Activated T-helper 1 cell treated with anti-CD3 and anti-CD28 coated beads, Interleukin-12 subunit alpha, Interleukin-12 subunit beta, Interleukin-2, Interleukin-4 antibody, amounts not matched to agents 30 ng/mL and 10 ng/mL and 1 ng/mL, durations not matched to agents 14 hours and 24 hours and 36 hours (primary cell): ENCODE results near the gene PLG. TPM values are rescaled to one million over a fixed set of nuclear protein-coding genes. Genes with fewer than 3 reads are reported as not detected.
"Not testable (repeated sequence)": the region's sequence is repeated elsewhere in the genome, so short reads cannot be mapped to it uniquely, and the experiment has no call there.

Experiments used
- DNase-seq: peaks from one replicate; pipeline ENCODE4 v3.0.0; 2021; ENCODE audit warnings: low spot score
- H3K27ac Mint-ChIP-seq: one replicate; pipeline ENCODE4 v1.8.0; 2021; ENCODE audit warnings: mild to moderate bottlenecking, mixed read lengths
- H3K27me3 Mint-ChIP-seq: one replicate; pipeline ENCODE4 v1.8.0; 2022; ENCODE audit warnings: mild to moderate bottlenecking, moderate library complexity, mixed read lengths; ENCODE audit not compliant: insufficient read depth
- H3K36me3 Mint-ChIP-seq: one replicate; pipeline ENCODE4 v1.8.0; 2021; ENCODE audit warnings: low read depth, mixed read lengths
- H3K4me1 Mint-ChIP-seq: one replicate; pipeline ENCODE4 v1.8.0; 2021; ENCODE audit warnings: low read depth, mixed read lengths
- H3K4me3 Mint-ChIP-seq: one replicate; pipeline ENCODE4 v1.8.0; 2021; ENCODE audit warnings: mild to moderate bottlenecking, moderate library complexity, mixed read lengths
- H3K9me3 Mint-ChIP-seq: one replicate; pipeline ENCODE4 v1.8.0; 2021; ENCODE audit warnings: mixed read lengths
- intact Hi-C: fragments of 100-400 bp; cut with micrococcal nuclease; formaldehyde crosslinking; loops from one replicate; pipeline ENCODE4 v1.15.1; 2024
- total RNA-seq: library from RNA; stranded (reverse); gene quantifications from 2 replicates; pipeline ENCODE4 v1.2.3, GENCODE V29; 2022

Gene PLG
- total RNA-seq, 1 donor from 2014 or later = 0.60 TPM

DNA sequence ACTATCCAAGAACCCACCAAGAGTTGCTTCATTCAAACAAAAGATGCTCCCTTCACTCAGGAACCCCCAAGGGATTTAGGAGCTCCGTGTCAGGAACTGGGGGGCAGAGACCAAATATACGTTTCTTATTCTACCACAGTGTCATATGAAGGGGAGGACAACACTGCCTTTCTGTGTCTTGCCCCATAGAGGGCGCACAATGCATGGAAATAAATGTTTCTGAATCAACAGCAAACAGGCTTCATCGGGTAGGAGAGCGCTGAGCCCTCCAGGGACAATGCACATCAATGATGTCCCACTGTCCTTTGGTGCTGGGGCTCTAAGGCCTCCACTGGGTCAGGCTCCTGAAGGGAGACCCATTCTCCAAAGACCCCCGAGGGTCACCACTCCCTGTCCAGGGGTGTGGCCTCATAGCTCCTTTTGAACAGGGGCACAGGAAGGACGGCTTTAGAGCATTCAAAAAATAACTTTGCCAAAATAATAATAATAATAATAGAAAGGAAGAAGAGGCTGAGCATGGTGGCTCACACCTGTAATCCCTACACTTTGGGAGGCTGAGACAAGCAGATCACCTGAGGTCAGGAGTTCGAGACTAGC lies 31.1 kb downstream of the PLG start:
- Mint-ChIP-seq H3K9me3 (no peaks in the 10 kb centered on the region), H3K4me1 (no peaks in the 10 kb centered on the region), H3K27ac (no peak overlapping the region), H3K36me3 (no peaks in the 10 kb centered on the region), H3K27me3 (peaks cover 11% of the 10 kb centered on the region), H3K4me3 (no peak overlapping the region)
- DNase-seq = no peak
- intact Hi-C loops = loop anchor here (1.0 kb wide), 1 partner anchor 34 kb away; no protein-coding TSS in a partner anchor

DNA sequence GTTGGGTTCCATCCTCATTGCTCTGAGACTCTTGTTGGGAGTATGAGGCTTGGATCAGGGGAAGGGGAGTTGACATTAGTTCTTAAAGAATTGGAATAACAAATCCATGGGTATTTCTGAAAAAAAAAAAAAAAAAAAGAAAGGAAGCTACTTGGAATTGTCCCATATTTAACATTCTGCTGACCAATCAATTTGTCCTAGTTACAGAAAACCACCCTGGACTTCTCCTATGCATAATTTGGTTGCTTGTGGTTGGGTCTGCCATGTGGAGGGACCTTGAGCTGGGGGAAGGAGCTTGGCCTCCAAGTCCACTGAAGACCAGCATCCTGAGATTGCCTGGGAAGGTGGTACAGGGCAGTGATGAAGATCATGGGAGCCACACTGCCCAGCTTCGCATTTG lies 32.6 kb downstream of the PLG start:
- DNase-seq = no peak
- intact Hi-C loops = no loop called here
- no peak overlapping the region for H3K4me3 Mint-ChIP-seq
- H3K27ac Mint-ChIP-seq = no peak overlapping the region
- H3K4me1 Mint-ChIP-seq = no peaks in the 10 kb centered on the region
- H3K27me3 Mint-ChIP-seq = peaks cover 7% of the 10 kb centered on the region
- H3K9me3 Mint-ChIP-seq = no peaks in the 10 kb centered on the region
- H3K36me3 Mint-ChIP-seq = no peaks in the 10 kb centered on the region

DNA sequence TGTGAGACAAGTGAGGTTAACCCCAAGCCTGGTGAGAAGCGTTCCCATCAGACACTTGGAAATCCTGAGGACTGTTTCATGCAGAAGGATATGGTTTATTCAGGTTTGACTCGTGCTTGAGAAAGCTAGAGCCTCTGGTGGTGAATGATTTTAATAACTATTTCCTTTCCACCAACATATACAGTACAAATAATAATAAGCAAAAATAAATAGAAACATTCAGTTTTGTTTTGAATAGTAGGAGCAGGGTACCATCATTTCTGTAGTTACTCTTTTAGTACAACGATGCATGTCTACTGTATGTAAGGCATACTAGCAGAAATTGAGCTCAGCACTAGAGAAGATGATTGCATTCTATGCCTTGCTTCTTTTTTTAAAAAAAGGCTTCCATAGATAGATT lies 33.5 kb downstream of the PLG start:
- intact Hi-C loops = no loop called here
- Mint-ChIP-seq H3K4me1 (no peaks in the 10 kb centered on the region), H3K36me3 (no peaks in the 10 kb centered on the region), H3K4me3 (no peak overlapping the region), H3K27ac (no peak overlapping the region), H3K9me3 (no peaks in the 10 kb centered on the region), H3K27me3 (peaks cover 7% of the 10 kb centered on the region)
- DNase-seq = no peak

DNA sequence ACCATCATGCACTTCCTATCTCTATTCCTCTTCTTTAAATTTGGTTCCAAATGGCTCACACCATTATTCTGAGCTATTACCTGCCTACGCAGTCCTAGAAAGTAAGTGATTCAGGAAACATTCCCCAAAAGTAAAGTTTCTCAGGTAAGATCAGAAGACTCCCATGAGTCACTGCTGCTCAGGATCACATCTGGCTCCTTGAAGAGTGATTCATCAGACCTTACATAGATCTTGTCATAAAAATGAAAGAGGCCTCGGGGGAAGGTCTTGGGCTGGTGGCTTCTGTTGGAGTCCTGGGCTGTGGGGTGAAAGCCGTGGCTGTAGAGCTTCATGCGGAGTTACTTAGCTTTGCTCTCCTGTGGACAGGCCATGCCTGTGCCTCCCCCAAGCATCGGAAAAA lies 35.9 kb downstream of the PLG start:
- Mint-ChIP-seq H3K9me3 (no peaks in the 10 kb centered on the region), H3K27me3 (peaks cover 4% of the 10 kb centered on the region), H3K36me3 (no peaks in the 10 kb centered on the region), H3K4me3 (no peak overlapping the region), H3K27ac (no peak overlapping the region), H3K4me1 (no peaks in the 10 kb centered on the region)
- no peak for DNase-seq
- intact Hi-C loops = no loop called here

DNA sequence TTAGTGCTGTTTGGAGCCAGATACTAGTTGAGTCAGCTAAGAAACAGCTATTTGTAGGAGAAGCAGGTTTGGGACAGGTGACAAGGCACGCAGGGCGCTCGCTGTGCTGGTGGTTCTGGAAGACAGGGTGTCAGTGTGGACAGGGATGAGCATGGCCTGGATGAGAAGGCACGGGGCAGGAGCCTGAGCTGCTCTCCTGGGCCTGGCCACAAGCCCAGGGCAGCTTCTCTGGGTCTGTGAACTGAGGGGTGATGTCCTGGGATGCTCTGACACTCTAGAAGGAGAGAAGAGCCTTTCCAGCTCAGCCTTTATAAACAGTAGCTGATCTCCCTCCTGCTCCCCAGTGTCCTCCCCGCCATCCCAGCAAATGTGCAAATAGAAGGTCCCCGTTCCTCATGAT lies 37.9 kb downstream of the PLG start:
- no peaks in the 10 kb centered on the region for H3K36me3 Mint-ChIP-seq
- intact Hi-C loops = no loop called here
- no peak overlapping the region for H3K4me3 Mint-ChIP-seq
- H3K27ac Mint-ChIP-seq = no peak overlapping the region
- no peaks in the 10 kb centered on the region for H3K9me3 Mint-ChIP-seq
- no peaks in the 10 kb centered on the region for H3K4me1 Mint-ChIP-seq
- no peaks in the 10 kb centered on the region for H3K27me3 Mint-ChIP-seq
- DNase-seq = no peak

DNA sequence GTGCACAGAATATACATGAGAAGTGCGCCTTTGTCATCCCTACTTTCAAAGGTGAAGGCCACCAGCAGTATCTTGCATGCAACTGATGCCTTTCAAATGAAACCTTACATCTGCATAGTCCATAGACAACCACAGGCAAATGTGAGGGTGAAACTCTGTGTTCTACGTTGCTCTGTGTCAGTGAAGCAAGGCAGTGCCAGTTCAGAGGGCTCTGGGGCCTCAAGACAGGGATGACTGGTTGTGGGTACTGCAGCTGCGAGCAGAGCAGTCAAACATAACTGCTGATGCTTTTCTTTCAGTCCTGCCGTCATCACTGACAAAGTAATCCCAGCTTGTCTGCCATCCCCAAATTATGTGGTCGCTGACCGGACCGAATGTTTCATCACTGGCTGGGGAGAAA lies 39.0 kb downstream of the PLG start:
- H3K9me3 Mint-ChIP-seq, intact Hi-C loops, DNase-seq: not testable (repeated sequence)

DNA sequence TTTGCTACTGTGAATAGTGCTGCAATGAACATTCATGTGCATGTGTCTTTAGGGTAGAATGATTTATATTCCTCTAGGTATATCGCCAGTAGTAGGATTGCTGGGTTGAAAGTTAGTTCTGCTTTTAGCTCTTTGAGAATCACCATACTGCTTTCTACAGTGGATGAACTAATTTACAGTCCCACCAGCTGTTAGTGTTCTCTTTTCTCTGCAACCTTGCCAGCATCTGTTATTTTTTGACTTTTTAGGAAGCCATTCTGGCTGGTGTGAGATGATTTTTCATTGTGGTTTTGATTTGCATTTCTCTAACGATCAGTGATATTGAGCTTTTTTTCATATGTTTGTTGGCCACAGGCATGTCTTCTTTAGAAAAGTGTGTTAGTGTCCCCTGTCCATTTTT lies 40.0 kb downstream of the PLG start:
- no peak overlapping the region for H3K4me3 Mint-ChIP-seq

More for the DNA sequence above, 39.0 kb downstream of the PLG start:
- not testable (repeated sequence) for H3K27ac Mint-ChIP-seq, H3K27me3 Mint-ChIP-seq, H3K36me3 Mint-ChIP-seq, H3K4me3 Mint-ChIP-seq, H3K4me1 Mint-ChIP-seq

DNA sequence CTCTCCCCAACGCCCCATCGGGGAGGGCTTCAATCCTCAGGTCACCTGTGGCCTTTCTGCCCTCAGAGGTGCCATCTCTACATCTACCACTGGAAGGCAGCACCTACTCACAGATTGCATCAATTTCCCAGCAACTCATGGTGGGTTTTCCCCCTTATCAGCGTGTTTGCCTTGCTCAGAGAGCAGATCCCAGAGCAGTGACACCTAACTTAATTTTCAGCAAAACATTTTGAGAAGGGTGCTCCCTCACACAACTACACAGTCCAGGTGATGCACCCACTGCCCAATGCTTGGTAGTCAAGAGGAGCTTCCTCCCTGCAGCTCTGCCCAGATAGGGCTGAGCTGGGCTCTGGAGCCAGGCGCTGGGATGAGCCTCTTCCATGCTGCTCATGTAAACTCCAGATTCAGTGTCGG lies 48.2 kb downstream of the PLG start:
- Mint-ChIP-seq H3K4me3 (no peak overlapping the region), H3K9me3 (no peaks in the 10 kb centered on the region), H3K27ac (no peak overlapping the region), H3K27me3 (peaks cover 3% of the 10 kb centered on the region), H3K4me1 (no peaks in the 10 kb centered on the region), H3K36me3 (no peaks in the 10 kb centered on the region)
- intact Hi-C loops = no loop called here
- no peak for DNase-seq

More for the DNA sequence above, 40.0 kb downstream of the PLG start:
- Mint-ChIP-seq H3K36me3 (no peaks in the 10 kb centered on the region), H3K9me3 (no peaks in the 10 kb centered on the region), H3K27ac (no peak overlapping the region), H3K4me1 (no peaks in the 10 kb centered on the region), H3K27me3 (peaks cover 2% of the 10 kb centered on the region)
- no peak for DNase-seq
- intact Hi-C loops = no loop called here

DNA sequence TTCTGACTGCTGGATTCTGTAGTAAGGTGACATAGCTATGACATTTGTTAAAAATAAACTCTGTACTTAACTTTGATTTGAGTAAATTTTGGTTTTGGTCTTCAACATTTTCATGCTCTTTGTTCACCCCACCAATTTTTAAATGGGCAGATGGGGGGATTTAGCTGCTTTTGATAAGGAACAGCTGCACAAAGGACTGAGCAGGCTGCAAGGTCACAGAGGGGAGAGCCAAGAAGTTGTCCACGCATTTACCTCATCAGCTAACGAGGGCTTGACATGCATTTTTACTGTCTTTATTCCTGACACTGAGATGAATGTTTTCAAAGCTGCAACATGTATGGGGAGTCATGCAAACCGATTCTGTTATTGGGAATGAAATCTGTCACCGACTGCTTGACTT lies 51.2 kb downstream of the PLG start:
- H3K27me3 Mint-ChIP-seq, DNase-seq, H3K4me3 Mint-ChIP-seq, H3K4me1 Mint-ChIP-seq, H3K9me3 Mint-ChIP-seq, H3K36me3 Mint-ChIP-seq, H3K27ac Mint-ChIP-seq, intact Hi-C loops: not testable (repeated sequence)

DNA sequence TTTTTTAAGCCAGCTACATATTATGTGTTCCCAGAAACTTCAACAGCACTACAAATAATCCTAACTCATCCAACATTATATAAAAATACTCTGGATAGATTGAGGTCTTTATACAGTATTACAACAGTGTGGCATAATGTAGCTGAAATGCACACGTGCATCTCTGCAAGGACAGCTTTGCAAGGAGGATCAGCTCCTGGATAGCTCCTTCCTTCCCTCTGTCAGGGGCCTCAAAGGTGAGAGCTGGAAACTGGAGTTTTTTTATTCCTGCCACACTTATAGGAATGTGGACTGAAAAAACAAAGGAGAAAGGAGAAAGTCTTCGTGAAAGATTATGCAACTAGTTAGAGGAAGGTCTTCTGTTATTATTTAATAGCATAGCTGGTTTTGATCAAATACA lies 53.1 kb downstream of the PLG start:
- DNase-seq = no peak
- H3K27ac Mint-ChIP-seq = no peak overlapping the region
- intact Hi-C loops = no loop called here
- H3K9me3 Mint-ChIP-seq = no peaks in the 10 kb centered on the region
- H3K36me3 Mint-ChIP-seq = no peaks in the 10 kb centered on the region
- no peaks in the 10 kb centered on the region for H3K4me1 Mint-ChIP-seq
- H3K27me3 Mint-ChIP-seq = peaks cover 5% of the 10 kb centered on the region
- no peak overlapping the region for H3K4me3 Mint-ChIP-seq

DNA sequence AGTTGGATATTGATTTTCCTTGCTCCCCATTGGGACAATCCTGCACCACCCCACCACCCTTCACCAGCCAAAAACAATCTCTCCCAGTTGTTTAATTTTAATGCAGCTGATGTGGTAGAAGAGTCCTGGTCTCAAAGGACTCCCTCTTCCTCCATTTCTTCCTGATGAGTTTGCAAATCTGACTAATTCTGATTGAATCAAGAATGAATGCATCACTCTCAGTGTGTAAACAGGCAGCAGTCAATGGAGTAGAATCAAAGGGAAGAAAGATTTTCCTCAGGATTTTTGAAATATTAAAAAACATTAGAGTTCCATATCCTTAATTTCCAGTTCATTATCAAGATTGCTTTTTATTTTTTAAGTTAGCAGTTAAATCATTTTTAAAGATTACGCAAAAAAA lies 54.0 kb downstream of the PLG start:
- H3K27me3 Mint-ChIP-seq = peaks cover 5% of the 10 kb centered on the region
- H3K4me3 Mint-ChIP-seq = no peak overlapping the region

DNA sequence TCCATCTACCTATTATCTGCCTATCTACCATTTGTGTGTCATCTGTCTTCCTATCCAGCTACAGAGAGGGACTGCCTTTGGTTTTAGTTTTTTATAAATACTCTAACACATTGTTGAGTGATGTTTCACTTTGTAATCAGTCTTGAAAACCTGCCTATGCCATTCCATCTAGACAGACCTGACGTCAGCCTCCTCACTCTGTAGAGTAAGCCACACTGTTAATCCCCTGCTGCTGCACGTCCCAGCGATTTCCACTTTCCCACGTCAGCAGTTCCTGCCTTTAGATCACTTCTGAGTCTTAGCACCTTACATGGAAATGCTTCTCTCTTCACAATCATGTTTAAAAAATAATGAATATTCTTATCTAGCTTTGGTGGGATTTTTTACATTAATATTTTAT lies 54.8 kb downstream of the PLG start:
- no peak for DNase-seq
- Mint-ChIP-seq H3K27me3 (peaks cover 7% of the 10 kb centered on the region), H3K36me3 (no peaks in the 10 kb centered on the region), H3K4me3 (no peak overlapping the region), H3K27ac (no peak overlapping the region), H3K9me3 (no peaks in the 10 kb centered on the region), H3K4me1 (no peaks in the 10 kb centered on the region)
- intact Hi-C loops = no loop called here

More for the DNA sequence above, 54.0 kb downstream of the PLG start:
- Mint-ChIP-seq H3K9me3 (no peaks in the 10 kb centered on the region), H3K27ac (no peak overlapping the region), H3K4me1 (no peaks in the 10 kb centered on the region), H3K36me3 (no peaks in the 10 kb centered on the region)
- intact Hi-C loops = no loop called here
- DNase-seq = no peak

DNA sequence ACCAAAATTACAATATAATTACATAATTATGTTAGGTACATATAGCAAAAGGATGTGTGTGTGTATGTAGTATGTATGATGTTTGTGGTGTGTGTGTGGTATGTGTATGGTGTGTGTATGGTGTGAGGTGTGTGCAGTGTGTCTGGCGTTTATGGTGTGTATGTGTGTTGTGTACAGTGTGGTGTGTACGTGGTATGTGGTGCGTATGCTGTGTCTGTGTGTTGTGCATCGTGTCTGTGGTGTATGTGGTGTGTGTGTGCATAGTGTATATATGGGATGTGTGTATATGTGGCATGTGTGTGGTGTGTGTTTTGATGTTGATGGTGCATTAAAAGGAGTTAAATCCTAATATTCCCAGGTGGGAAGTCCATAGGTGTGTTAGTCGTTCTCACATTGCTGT lies 62.8 kb downstream of the PLG start:
- Mint-ChIP-seq H3K4me1 (no peaks in the 10 kb centered on the region), H3K9me3 (peaks cover 7% of the 10 kb centered on the region), H3K27ac (no peak overlapping the region), H3K27me3 (peaks cover 31% of the 10 kb centered on the region), H3K4me3 (no peak overlapping the region), H3K36me3 (no peaks in the 10 kb centered on the region)
- DNase-seq = no peak
- intact Hi-C loops = loop anchor here (5.0 kb wide), 1 partner anchor 243 kb away; no protein-coding TSS in a partner anchor

DNA sequence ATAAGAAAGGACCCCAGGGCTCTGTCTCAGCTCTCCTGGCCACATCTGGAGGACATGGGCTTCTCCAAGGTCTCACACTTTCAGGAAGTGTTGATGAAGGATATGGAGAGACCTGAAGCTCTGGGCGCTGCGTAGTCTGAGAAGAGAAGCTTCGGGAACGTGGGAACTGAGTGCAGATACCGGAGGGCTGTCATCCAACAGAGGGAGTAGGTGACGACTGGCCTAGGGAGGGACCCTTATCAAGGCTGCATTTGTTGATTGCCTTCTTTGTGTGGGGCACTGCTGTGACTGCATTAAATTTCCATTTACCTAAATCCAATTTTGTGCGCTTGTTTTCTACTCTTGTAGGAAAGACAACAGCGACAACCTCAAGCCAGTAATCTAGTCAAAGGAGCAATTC lies 63.4 kb downstream of the PLG start:
- no peak for DNase-seq
- intact Hi-C loops = loop anchor here (5.0 kb wide), 1 partner anchor 243 kb away; no protein-coding TSS in a partner anchor
- no peaks in the 10 kb centered on the region for H3K36me3 Mint-ChIP-seq
- H3K4me3 Mint-ChIP-seq = no peak overlapping the region
- peaks cover 7% of the 10 kb centered on the region for H3K9me3 Mint-ChIP-seq
- H3K27ac Mint-ChIP-seq = no peak overlapping the region
- no peaks in the 10 kb centered on the region for H3K4me1 Mint-ChIP-seq
- peaks cover 31% of the 10 kb centered on the region for H3K27me3 Mint-ChIP-seq
